ENCODE results near the gene PROX1.

DNA sequence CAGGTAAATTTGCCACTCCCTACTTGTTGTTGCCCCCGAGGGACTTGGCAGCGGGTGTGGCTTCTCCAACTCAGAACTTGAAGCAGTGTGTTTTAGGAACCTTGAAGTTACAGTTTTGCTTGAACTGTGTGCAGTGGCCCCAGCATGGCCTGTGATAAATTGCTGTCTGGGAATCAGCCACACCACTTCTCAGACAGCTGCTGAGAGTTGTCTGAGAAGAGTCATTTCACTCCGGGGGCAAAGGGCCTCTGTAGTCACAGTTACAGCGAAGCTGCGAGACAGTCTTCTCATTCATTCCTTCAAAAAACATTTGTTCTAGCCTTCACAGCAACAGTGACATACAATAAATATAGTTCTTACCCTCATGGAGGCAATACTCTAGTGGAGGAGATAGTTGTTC is 70.3 kb downstream of the PROX1 start:
- TF ChIP-seq, protein P1, sequence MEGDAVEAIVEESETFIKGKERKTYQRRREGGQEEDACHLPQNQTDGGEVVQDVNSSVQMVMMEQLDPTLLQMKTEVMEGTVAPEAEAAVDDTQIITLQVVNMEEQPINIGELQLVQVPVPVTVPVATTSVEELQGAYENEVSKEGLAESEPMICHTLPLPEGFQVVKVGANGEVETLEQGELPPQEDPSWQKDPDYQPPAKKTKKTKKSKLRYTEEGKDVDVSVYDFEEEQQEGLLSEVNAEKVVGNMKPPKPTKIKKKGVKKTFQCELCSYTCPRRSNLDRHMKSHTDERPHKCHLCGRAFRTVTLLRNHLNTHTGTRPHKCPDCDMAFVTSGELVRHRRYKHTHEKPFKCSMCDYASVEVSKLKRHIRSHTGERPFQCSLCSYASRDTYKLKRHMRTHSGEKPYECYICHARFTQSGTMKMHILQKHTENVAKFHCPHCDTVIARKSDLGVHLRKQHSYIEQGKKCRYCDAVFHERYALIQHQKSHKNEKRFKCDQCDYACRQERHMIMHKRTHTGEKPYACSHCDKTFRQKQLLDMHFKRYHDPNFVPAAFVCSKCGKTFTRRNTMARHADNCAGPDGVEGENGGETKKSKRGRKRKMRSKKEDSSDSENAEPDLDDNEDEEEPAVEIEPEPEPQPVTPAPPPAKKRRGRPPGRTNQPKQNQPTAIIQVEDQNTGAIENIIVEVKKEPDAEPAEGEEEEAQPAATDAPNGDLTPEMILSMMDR (IDR thresholded peaks at IDR 0.05), result no peak
- TF ChIP-seq EZH2 (IDR thresholded peaks at IDR 0.05), result no peak
- no peak for TF ChIP-seq EZH2phosphoT487 (IDR thresholded peaks at IDR 0.05)

Data from neural progenitor cell (in vitro differentiated cells).